A549 (cell line): Measurements from ENCODE around the gene IGFBP5. TPM values are rescaled to one million over a fixed set of nuclear protein-coding genes. Genes with fewer than 3 reads are reported as not detected.

Experiments
- ATAC-seq, 2 experiments: fragments of 200-7000 bp in 1 of 2; fragments of >200 bp in 1 of 2; cut with Nextera tagmentation in 1 of 2; cut with Tn5 transposase in 1 of 2; 3 replicates each; pipeline versions ENCODE4 v1.8.0 to v1.9.1; 2018 to 2020; ENCODE audit warnings: mild to moderate bottlenecking in 1 of 2, moderate library complexity in 1 of 2
- CTCF ChIA-PET: fragments of 300-600 bp; sonication (Branson Sonifier 250); formaldehyde crosslinking; extraction: SDS; loops from one replicate; lab custom pipeline; 2021; ENCODE audit warnings: antibody characterized with exemption, inconsistent platforms; lab: Yijun Ruan, JAX
- POLR2A ChIA-PET: fragments of 350-600 bp; formaldehyde crosslinking; extraction: SDS; loops from one replicate; lab custom pipeline; 2021; ENCODE audit warnings: antibody characterized with exemption, inconsistent platforms; lab: Yijun Ruan, JAX
- DNase-seq, 2 experiments: peaks; one replicate each; pipeline versions ENCODE4 v3.0.0 to v3.0.0-alpha.2; 2011 to 2016; ENCODE audit warnings: low read depth in 1 of 2, low spot score in 1 of 2
- FAIRE-seq: peaks from 2 replicates; lab custom pipeline; 2011; peaks lifted over from hg19 to GRCh38; lab: Jason Lieb, UNC
- H3K27ac ChIP-seq, 2 experiments: fragments of >200 bp; sonication (Bioruptor Twin); formaldehyde crosslinking; 3 replicates each; pipeline ENCODE4 v1.5.1; 2016 to 2017
- H3K4me1 ChIP-seq: fragments of >200 bp; sonication (Bioruptor Twin); formaldehyde crosslinking; 3 replicates; pipeline ENCODE4 v1.6.1; 2016
- H3K4me2 ChIP-seq: fragments of >200 bp; sonication (Bioruptor Twin); formaldehyde crosslinking; 3 replicates; pipeline ENCODE4 v1.6.1; 2016
- H3K4me3 ChIP-seq: fragments of >200 bp; sonication (Bioruptor Twin); formaldehyde crosslinking; 3 replicates; pipeline ENCODE4 v1.5.1; 2016
- H3K9me3 ChIP-seq: fragments of >200 bp; sonication (Bioruptor Twin); formaldehyde crosslinking; 3 replicates; pipeline ENCODE4 v1.6.1; 2016
- BHLHE40 ChIP-seq: IDR thresholded peaks from 2 replicates; pipeline ENCODE4 v1.6.1; 2012; ENCODE audit warnings: low read depth, low read length, inconsistent platforms
- CBX2 ChIP-seq: fragments of 200-600 bp; sonication (generic); IDR thresholded peaks from 2 replicates; pipeline ENCODE4 v1.6.1; 2016; ENCODE audit warnings: low read depth, mild to moderate bottlenecking, borderline replicate concordance
- CEBPB ChIP-seq, 2 experiments: fragments of >200 bp in 1 of 2; sonication (Bioruptor Twin) in 1 of 2; formaldehyde crosslinking in 1 of 2; IDR thresholded peaks; 2 replicates each; pipeline ENCODE4 v1.6.1; 2012 to 2016
- CHD2 ChIP-seq: fragments of 150-350 bp; IDR thresholded peaks from 2 replicates; pipeline ENCODE4 v1.6.1; 2014; ENCODE audit warnings: low read length; ENCODE audit not compliant: partially characterized antibody
- CTCF ChIP-seq: fragments of >200 bp; sonication (Bioruptor Twin); formaldehyde crosslinking; IDR thresholded peaks from 3 replicates; pipeline ENCODE4 v1.5.1; 2016
- EHF ChIP-seq: fragments of 250-450 bp; sonication (Bioruptor Pico); IDR thresholded peaks from 2 replicates; pipeline ENCODE4 v1.5.0; 2020; ENCODE audit warnings: mild to moderate bottlenecking
- EHMT2 ChIP-seq: fragments of 200-600 bp; sonication (generic); IDR thresholded peaks from 2 replicates; pipeline ENCODE4 v1.6.1; 2016; ENCODE audit warnings: antibody characterized with exemption, low read depth, mild to moderate bottlenecking, moderate library complexity
- FOSB ChIP-seq: fragments of 250-450 bp; sonication (Bioruptor Pico); IDR thresholded peaks from 2 replicates; pipeline ENCODE4 v1.5.0; 2020; ENCODE audit warnings: mild to moderate bottlenecking, moderate library complexity
- GATA3 ChIP-seq: IDR thresholded peaks from 2 replicates; pipeline ENCODE4 v1.6.1; 2012; ENCODE audit warnings: borderline replicate concordance
- HOXA7 ChIP-seq: fragments of 250-450 bp; sonication (Bioruptor Pico); IDR thresholded peaks from 2 replicates; pipeline ENCODE4 v1.5.0; 2020; ENCODE audit warnings: mild to moderate bottlenecking, moderate library complexity
- HOXB13 ChIP-seq: fragments of 250-450 bp; sonication (Bioruptor Pico); IDR thresholded peaks from 2 replicates; pipeline ENCODE4 v1.5.0; 2020; ENCODE audit warnings: low read depth, mild to moderate bottlenecking, moderate library complexity
- JUNB ChIP-seq: fragments of >200 bp; sonication (Bioruptor Twin); formaldehyde crosslinking; IDR thresholded peaks from 2 replicates; pipeline ENCODE4 v1.6.1; 2016
- KDM1A ChIP-seq: fragments of 200-600 bp; sonication (generic); IDR thresholded peaks from 2 replicates; pipeline ENCODE4 v1.6.1; 2016; ENCODE audit warnings: low read depth, mild to moderate bottlenecking
- KDM5A ChIP-seq: fragments of 200-600 bp; sonication (generic); IDR thresholded peaks from 2 replicates; pipeline ENCODE4 v1.6.1; 2016; ENCODE audit warnings: antibody characterized with exemption, mild to moderate bottlenecking
- MAFK ChIP-seq: fragments of 450-650 bp; IDR thresholded peaks from 2 replicates; pipeline ENCODE4 v1.6.1; 2014; ENCODE audit not compliant: partially characterized antibody
- MAZ ChIP-seq: fragments of 150-350 bp; IDR thresholded peaks from 2 replicates; pipeline ENCODE4 v1.6.1; 2014; ENCODE audit warnings: antibody characterized with exemption, low read depth, low read length, borderline replicate concordance
- NPAS2 ChIP-seq: fragments of 250-450 bp; sonication (Bioruptor Pico); IDR thresholded peaks from 2 replicates; pipeline ENCODE4 v1.8.0; 2022; ENCODE audit warnings: mild to moderate bottlenecking, moderate library complexity, borderline replicate concordance
- RFX5 ChIP-seq: fragments of 450-650 bp; IDR thresholded peaks from 2 replicates; pipeline ENCODE4 v1.7.1; 2014; ENCODE audit warnings: antibody characterized with exemption, mild to moderate bottlenecking, moderate library complexity
- TP53 ChIP-seq: fragments of 250-450 bp; sonication (Bioruptor Pico); IDR thresholded peaks from 2 replicates; pipeline ENCODE4 v1.5.0; 2021; ENCODE audit warnings: mild to moderate bottlenecking, moderate library complexity
- ZFP36 ChIP-seq: fragments of 450-650 bp; IDR thresholded peaks from 2 replicates; pipeline ENCODE4 v1.6.1; 2014; ENCODE audit warnings: borderline replicate concordance; ENCODE audit not compliant: partially characterized antibody
- WGBS: methylation state at CpG from one replicate; pipeline ENCODE4 v1.1.6; 2017; ENCODE audit errors: missing lambda C conversion rate; 5-methylcytosine and 5-hydroxymethylcytosine counted together
- polyA plus RNA-seq, 4 experiments: library from polyadenylated mRNA; depleted of rRNA in 3 of 4; stranded (reverse); fragments of >200 nt; fragmentation: RNase III in 1 of 4; extraction: RNeasy Plus Mini Kit Qiagen cat#74134 plus additional on column Dnase treatment in 1 of 4; gene quantifications; 2 replicates in 3 of 4; 3 replicates in 1 of 4; pipeline ENCODE4 v1.2.3, GENCODE V29; 2011 to 2017
- TF ChIP-seq, protein P1 (sequence below): fragments of 450-650 bp; IDR thresholded peaks from 2 replicates; pipeline ENCODE4 v1.6.1; 2014; ENCODE audit warnings: antibody characterized with exemption
- TF ChIP-seq, protein P2 (sequence below): IDR thresholded peaks from 2 replicates; pipeline ENCODE4 v1.6.1; 2012; ENCODE audit warnings: low read depth, borderline replicate concordance

The IGFBP5 gene
- polyA plus RNA-seq, 2 of the 4 experiments (the other 2 are of a cell fraction): 0.23 to 0.97 TPM

DNA sequence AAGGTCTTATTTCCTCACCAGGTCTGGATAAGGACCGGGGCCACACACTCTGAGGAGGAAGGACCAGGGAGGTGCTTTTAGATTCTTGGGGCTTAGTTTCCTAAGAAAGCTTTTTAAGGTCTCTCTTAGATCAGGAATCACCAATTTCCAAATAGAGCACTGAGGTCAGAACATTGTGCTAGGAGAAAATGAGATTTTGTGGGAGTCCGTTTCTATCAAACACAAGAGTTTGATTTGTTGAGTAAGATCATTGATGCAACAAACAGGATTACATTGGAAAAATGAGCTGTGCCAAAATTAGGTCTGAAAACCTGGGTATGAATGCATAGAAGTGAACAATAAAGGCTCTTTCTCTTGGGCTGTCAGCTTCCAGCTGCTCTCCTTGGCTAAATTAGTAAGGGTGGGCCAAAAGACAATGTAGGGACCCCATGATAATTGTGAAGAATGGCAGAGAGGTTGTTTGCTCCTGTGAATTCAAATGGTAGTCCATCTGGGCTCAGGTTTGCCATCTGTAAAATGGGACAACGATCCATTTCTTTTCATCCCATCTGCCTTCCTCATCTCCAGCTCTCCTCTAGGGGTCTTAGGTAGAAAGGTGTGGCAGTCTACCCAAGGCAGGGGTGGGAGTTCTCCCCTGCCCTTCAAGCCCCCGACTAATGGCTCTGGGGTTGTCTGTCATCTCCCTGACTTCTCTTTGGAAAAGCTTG, 42.1 kb downstream of the IGFBP5 start:
- Histone ChIP-seq H3K4me1 (peaks cover 18% of the 10 kb centered on the region; the same call in 2 of the 3 replicates), H3K4me2 (no peak overlapping the region; the same call in 2 of the 3 replicates), H3K9me3 (no peaks in the 10 kb centered on the region)
- ATAC-seq: no peak
- POLR2A ChIA-PET: no interaction called here
- WGBS: 84% methylated on average over 4 of the region's 4 CpGs
- CTCF ChIA-PET: interaction anchor here (0.6 to 7.0 kb wide), 5 partner anchors 13 to 635 kb away, joined by 3 to 61 read pairs (median 4); no protein-coding TSS in a partner anchor
- TF ChIP-seq BHLHE40 (no peak), HOXB13 (CRISPR knock-in tag) (no peak), ZFP36 (no peak), HOXA7 (CRISPR knock-in tag) (no peak), EHMT2 (no peak), CTCF (no peak), EHF (CRISPR knock-in tag) (no peak)
- TF ChIP-seq, protein P1, sequence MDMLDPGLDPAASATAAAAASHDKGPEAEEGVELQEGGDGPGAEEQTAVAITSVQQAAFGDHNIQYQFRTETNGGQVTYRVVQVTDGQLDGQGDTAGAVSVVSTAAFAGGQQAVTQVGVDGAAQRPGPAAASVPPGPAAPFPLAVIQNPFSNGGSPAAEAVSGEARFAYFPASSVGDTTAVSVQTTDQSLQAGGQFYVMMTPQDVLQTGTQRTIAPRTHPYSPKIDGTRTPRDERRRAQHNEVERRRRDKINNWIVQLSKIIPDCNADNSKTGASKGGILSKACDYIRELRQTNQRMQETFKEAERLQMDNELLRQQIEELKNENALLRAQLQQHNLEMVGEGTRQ: no peak
- TF ChIP-seq, protein P2, sequence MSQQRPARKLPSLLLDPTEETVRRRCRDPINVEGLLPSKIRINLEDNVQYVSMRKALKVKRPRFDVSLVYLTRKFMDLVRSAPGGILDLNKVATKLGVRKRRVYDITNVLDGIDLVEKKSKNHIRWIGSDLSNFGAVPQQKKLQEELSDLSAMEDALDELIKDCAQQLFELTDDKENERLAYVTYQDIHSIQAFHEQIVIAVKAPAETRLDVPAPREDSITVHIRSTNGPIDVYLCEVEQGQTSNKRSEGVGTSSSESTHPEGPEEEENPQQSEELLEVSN: no peak
- TF ChIP-seq, all 56 proteins: peak for 0
- Histone ChIP-seq H3K4me3 (no peak overlapping the region), H3K27ac (no peak overlapping the region)
- DNase-seq (no peak), FAIRE-seq (no peak)

GRCh38 chr2:216652566-216652965, 42.8 kb downstream of the IGFBP5 start:
- ATAC-seq: no peak
- DNase-seq: no peak
- H3K4me1 ChIP-seq: peaks cover 18% of the 10 kb centered on the region; the same call in 2 of the 3 replicates
- 65% methylated on average over 4 of the region's 4 CpGs for WGBS
- H3K4me2 ChIP-seq: no peak overlapping the region
- H3K4me3 ChIP-seq: no peak overlapping the region
- H3K27ac ChIP-seq: no peak overlapping the region
- POLR2A ChIA-PET: no interaction called here
- TF ChIP-seq ZFP36 (no peak), BHLHE40 (no peak), CHD2 (no peak), GATA3 (no peak), EHMT2 (no peak)
- TF ChIP-seq, all 56 proteins: peak for 0
- FAIRE-seq: no peak
- no peaks in the 10 kb centered on the region for H3K9me3 ChIP-seq
- CTCF ChIA-PET: interaction anchor here (0.6 to 7.0 kb wide), 4 partner anchors 9 to 491 kb away, joined by 3 to 61 read pairs (median 17); no protein-coding TSS in a partner anchor

DNA sequence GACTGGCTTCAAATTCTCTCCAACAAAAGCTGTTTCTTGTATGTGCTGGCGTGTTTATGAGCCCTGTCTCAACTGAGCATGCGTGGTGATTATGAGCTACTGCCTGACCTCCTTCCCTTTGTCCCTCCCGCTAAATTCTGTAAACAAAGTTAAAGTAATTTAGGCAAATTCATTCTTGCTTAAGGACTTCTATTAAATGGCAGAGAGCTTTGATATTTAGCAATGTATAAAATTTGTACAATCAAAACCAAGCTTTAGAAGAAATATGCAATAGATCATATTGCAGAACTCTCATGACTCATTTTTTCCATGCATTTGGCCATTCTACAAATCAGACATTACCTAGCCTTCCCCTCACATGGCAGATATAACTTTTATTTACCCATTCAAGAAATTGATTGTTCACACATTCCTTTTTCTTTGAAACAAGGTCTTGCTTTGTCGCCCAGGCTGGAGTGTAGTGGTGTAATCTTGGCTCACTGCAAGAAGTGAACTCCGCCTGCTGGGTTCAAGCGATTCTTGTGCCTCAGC, 43.9 kb downstream of the IGFBP5 start:
- Histone ChIP-seq H3K4me3 (no peak overlapping the region), H3K4me2 (no peak overlapping the region), H3K27ac (no peak overlapping the region), H3K4me1 (peaks cover 18% of the 10 kb centered on the region; the same call in 2 of the 3 replicates), H3K9me3 (no peaks in the 10 kb centered on the region)
- no peak for DNase-seq
- ATAC-seq: no peak
- CTCF ChIA-PET: interaction anchor here (0.6 to 7.0 kb wide), 3 partner anchors 15 to 603 kb away, joined by 3 to 61 read pairs (median 29); no protein-coding TSS in a partner anchor
- no peak for TF ChIP-seq CEBPB (IDR thresholded peaks at IDR 0.05)
- TF ChIP-seq CHD2: no peak
- TF ChIP-seq MAZ: no peak
- no peak for TF ChIP-seq ZFP36
- no peak for TF ChIP-seq JUNB
- no peak for TF ChIP-seq KDM1A
- no peak for TF ChIP-seq MAFK
- TF ChIP-seq CBX2: no peak
- TF ChIP-seq KDM5A: no peak
- TF ChIP-seq FOSB (CRISPR knock-in tag): no peak
- TF ChIP-seq BHLHE40: no peak
- TF ChIP-seq TP53 (CRISPR knock-in tag): no peak
- no peak for TF ChIP-seq NPAS2
- TF ChIP-seq RFX5: no peak
- POLR2A ChIA-PET: interaction anchor here (0.6 kb wide), 1 partner anchor 120 kb away, joined by 4 read pairs; no protein-coding TSS in a partner anchor
- FAIRE-seq: no peak
- 94% methylated on average over 6 of the region's 6 CpGs for WGBS
